Activated T-helper 1 cell treated with anti-CD3 and anti-CD28 coated beads, Interleukin-12 subunit alpha, Interleukin-12 subunit beta, Interleukin-2, Interleukin-4 antibody, amounts not matched to agents 30 ng/mL and 10 ng/mL and 1 ng/mL, durations not matched to agents 14 hours and 24 hours and 36 hours (primary cell): ENCODE data around the gene PCDHA2. TPM values are rescaled to one million over a fixed set of nuclear protein-coding genes. Genes with fewer than 3 reads are reported as not detected.
"Not testable (repeated sequence)": the region's sequence is repeated elsewhere in the genome, so short reads cannot be mapped to it uniquely, and the experiment has no call there.

Experiments
- DNase-seq: peaks from one replicate; pipeline ENCODE4 v3.0.0; 2021; ENCODE audit warnings: low spot score
- H3K27ac Mint-ChIP-seq: one replicate; pipeline ENCODE4 v1.8.0; 2021; ENCODE audit warnings: mild to moderate bottlenecking, mixed read lengths
- H3K27me3 Mint-ChIP-seq: one replicate; pipeline ENCODE4 v1.8.0; 2022; ENCODE audit warnings: mild to moderate bottlenecking, moderate library complexity, mixed read lengths; ENCODE audit not compliant: insufficient read depth
- H3K36me3 Mint-ChIP-seq: one replicate; pipeline ENCODE4 v1.8.0; 2021; ENCODE audit warnings: low read depth, mixed read lengths
- H3K4me1 Mint-ChIP-seq: one replicate; pipeline ENCODE4 v1.8.0; 2021; ENCODE audit warnings: low read depth, mixed read lengths
- H3K4me3 Mint-ChIP-seq: one replicate; pipeline ENCODE4 v1.8.0; 2021; ENCODE audit warnings: mild to moderate bottlenecking, moderate library complexity, mixed read lengths
- H3K9me3 Mint-ChIP-seq: one replicate; pipeline ENCODE4 v1.8.0; 2021; ENCODE audit warnings: mixed read lengths
- intact Hi-C: fragments of 100-400 bp; cut with micrococcal nuclease; formaldehyde crosslinking; loops from one replicate; pipeline ENCODE4 v1.15.1; 2024
- total RNA-seq: library from RNA; stranded (reverse); gene quantifications from 2 replicates; pipeline ENCODE4 v1.2.3, GENCODE V29; 2022

The PCDHA2 gene
- total RNA-seq, 1 donor from 2014 or later: not detected

- Mint-ChIP-seq H3K4me1 (no peaks in the 10 kb centered on the region), H3K36me3 (peaks cover 2% of the 10 kb centered on the region), H3K27ac (no peak within 1 kb of the TSS), H3K9me3 (peaks cover 39% of the 10 kb centered on the region), H3K4me3 (no peak within 1 kb of the TSS), H3K27me3 (peaks cover 2% of the 10 kb centered on the region)
- intact Hi-C loops: no loop called here
- DNase-seq: no peak
These were observed 33.2 kb downstream of the PCDHA2 start, which contains the start of gene PCDHA6 for GRCh38 chr5:140827704-140828361. Gene PCDHA6 (plus strand): TSS chr5:140827960. CDS start chr5:140828092, 132 bp downstream.

- peaks cover 43% of the 10 kb centered on the region for H3K9me3 Mint-ChIP-seq
- H3K4me1 Mint-ChIP-seq: no peaks in the 10 kb centered on the region
- H3K27ac Mint-ChIP-seq: no peak overlapping the region
- no peak overlapping the region for H3K4me3 Mint-ChIP-seq
- H3K27me3 Mint-ChIP-seq: peaks cover 2% of the 10 kb centered on the region
- peaks cover 2% of the 10 kb centered on the region for H3K36me3 Mint-ChIP-seq
- DNase-seq: no peak
- intact Hi-C loops: no loop called here
These were observed 33.7 kb downstream of the PCDHA2 start for GRCh38 chr5:140828362-140828737.

- not testable (repeated sequence) for H3K4me3 Mint-ChIP-seq, H3K27me3 Mint-ChIP-seq, H3K36me3 Mint-ChIP-seq, DNase-seq, H3K27ac Mint-ChIP-seq, H3K4me1 Mint-ChIP-seq
- H3K9me3 Mint-ChIP-seq: peaks cover 43% of the 10 kb centered on the region
- intact Hi-C loops: loop anchor here (5.0 kb wide), 1 partner anchor 47 kb away; the partner anchor contains the start of gene PCDHA12
These were observed 35.2 kb downstream of the PCDHA2 start for GRCh38 chr5:140829511-140830501.

- no peak within 1 kb of the TSS for H3K4me3 Mint-ChIP-seq
- H3K4me1 Mint-ChIP-seq: no peaks in the 10 kb centered on the region
- intact Hi-C loops: loop anchor here (5.0 kb wide), 1 partner anchor 43 kb away; the partner anchor contains the start of gene PCDHA12
- H3K9me3 Mint-ChIP-seq: peaks cover 23% of the 10 kb centered on the region
- no peaks in the 10 kb centered on the region for H3K27me3 Mint-ChIP-seq
- DNase-seq: no peak
- no peaks in the 10 kb centered on the region for H3K36me3 Mint-ChIP-seq
- no peak within 1 kb of the TSS for H3K27ac Mint-ChIP-seq
These were observed 39.3 kb downstream of the PCDHA2 start, which contains the start of gene PCDHA7 for GRCh38 chr5:140833993-140834392. Gene PCDHA7 (plus strand): TSS chr5:140834269. CDS start chr5:140834384, 115 bp downstream.

- not testable (repeated sequence) for H3K27ac Mint-ChIP-seq, H3K4me1 Mint-ChIP-seq, DNase-seq, H3K36me3 Mint-ChIP-seq, H3K27me3 Mint-ChIP-seq, H3K4me3 Mint-ChIP-seq
- peaks cover 24% of the 10 kb centered on the region for H3K9me3 Mint-ChIP-seq
- intact Hi-C loops: loop anchor here (5.0 kb wide), 1 partner anchor 43 kb away; the partner anchor contains the start of gene PCDHA12
These were observed 39.9 kb downstream of the PCDHA2 start for GRCh38 chr5:140834439-140835008.

- no peak overlapping the region for H3K4me3 Mint-ChIP-seq
- intact Hi-C loops: no loop called here
- no peaks in the 10 kb centered on the region for H3K4me1 Mint-ChIP-seq
- peaks cover 29% of the 10 kb centered on the region for H3K9me3 Mint-ChIP-seq
- no peaks in the 10 kb centered on the region for H3K27me3 Mint-ChIP-seq
- H3K27ac Mint-ChIP-seq: no peak overlapping the region
- H3K36me3 Mint-ChIP-seq: no peaks in the 10 kb centered on the region
- DNase-seq: no peak
These were observed 41.2 kb downstream of the PCDHA2 start for GRCh38 chr5:140835622-140836510.

- intact Hi-C loops: loop anchor here (5.0 to 10.0 kb wide), 2 partner anchors 39 to 574 kb away; partner anchors contain the start of genes PCDHA3, PCDHGA10 and PCDHGB7
- no peaks in the 10 kb centered on the region for H3K27me3 Mint-ChIP-seq
- H3K4me3 Mint-ChIP-seq: no peak within 1 kb of the TSS
- no peak within 1 kb of the TSS for H3K27ac Mint-ChIP-seq
- no peaks in the 10 kb centered on the region for H3K4me1 Mint-ChIP-seq
- no peak for DNase-seq
- no peaks in the 10 kb centered on the region for H3K36me3 Mint-ChIP-seq
- peaks cover 27% of the 10 kb centered on the region for H3K9me3 Mint-ChIP-seq
These were observed 46.6 kb downstream of the PCDHA2 start, which contains the start of gene PCDHA8 for GRCh38 chr5:140840978-140841962. Gene PCDHA8 (plus strand): TSS chr5:140841187. CDS start chr5:140841322, 135 bp downstream.

GRCh38 chr5:140842798-140843733 is 48.4 kb downstream of the PCDHA2 start:
- no peaks in the 10 kb centered on the region for H3K4me1 Mint-ChIP-seq
- no peak overlapping the region for H3K27ac Mint-ChIP-seq
- H3K27me3 Mint-ChIP-seq: no peaks in the 10 kb centered on the region
- H3K9me3 Mint-ChIP-seq: peaks cover 33% of the 10 kb centered on the region
- H3K4me3 Mint-ChIP-seq: no peak overlapping the region
- H3K36me3 Mint-ChIP-seq: no peaks in the 10 kb centered on the region
- intact Hi-C loops: loop anchor here (5.0 to 10.0 kb wide), 2 partner anchors 41 to 572 kb away; partner anchors contain the start of genes PCDHA3, PCDHGA10 and PCDHGB7
- no peak for DNase-seq
